Measurements from ENCODE around the gene CENPX.
A peak's percentile ranks its signal among the peaks of the same experiment; 100 is the strongest.

Gene CENPX

GRCh38 chr17:82058855-82059249, 36.2 kb upstream of the CENPX start:
- Mint-ChIP-seq H3K4me3 (no peak overlapping the region), H3K27me3 (no peaks in the 10 kb centered on the region), H3K9me3 (no peaks in the 10 kb centered on the region), H3K4me1 (ENCODE audit: low read depth) (peaks cover 5% of the 10 kb centered on the region), H3K36me3 (ENCODE audit: low read depth) (peaks cover 92% of the 10 kb centered on the region), H3K27ac (peak overlapping the region; percentile 8)
- no peak for DNase-seq

- Mint-ChIP-seq H3K27me3 (no peaks in the 10 kb centered on the region), H3K4me1 (ENCODE audit: low read depth) (peaks cover 10% of the 10 kb centered on the region), H3K9me3 (no peaks in the 10 kb centered on the region), H3K27ac (peak overlapping the region; percentile 41), H3K4me3 (no peak overlapping the region), H3K36me3 (ENCODE audit: low read depth) (peaks cover 92% of the 10 kb centered on the region)
- DNase-seq = no peak
These were observed 35.7 kb upstream of the CENPX start for GRCh38 chr17:82058230-82058854.

GRCh38 chr17:82056729-82057621, 34.3 kb upstream of the CENPX start:
- H3K27me3 Mint-ChIP-seq = no peaks in the 10 kb centered on the region
- no peaks in the 10 kb centered on the region for H3K9me3 Mint-ChIP-seq
- H3K4me1 Mint-ChIP-seq (ENCODE audit: low read depth) = peaks cover 15% of the 10 kb centered on the region
- peaks cover 83% of the 10 kb centered on the region for H3K36me3 Mint-ChIP-seq (ENCODE audit: low read depth)
- H3K27ac Mint-ChIP-seq = no peak overlapping the region
- H3K4me3 Mint-ChIP-seq = no peak overlapping the region
- no peak for DNase-seq

GRCh38 chr17:82055965-82056728, 33.5 kb upstream of the CENPX start:
- H3K9me3 Mint-ChIP-seq = no peaks in the 10 kb centered on the region
- H3K4me1 Mint-ChIP-seq (ENCODE audit: low read depth) = peaks cover 15% of the 10 kb centered on the region
- H3K27me3 Mint-ChIP-seq = no peaks in the 10 kb centered on the region
- H3K36me3 Mint-ChIP-seq (ENCODE audit: low read depth) = peaks cover 76% of the 10 kb centered on the region
- DNase-seq = no peak
- H3K27ac Mint-ChIP-seq = peak overlapping the region; percentile 47
- H3K4me3 Mint-ChIP-seq = no peak overlapping the region

GRCh38 chr17:82055023-82055964, 32.6 kb upstream of the CENPX start:
- H3K4me1 Mint-ChIP-seq (ENCODE audit: low read depth) = peaks cover 21% of the 10 kb centered on the region
- no peaks in the 10 kb centered on the region for H3K27me3 Mint-ChIP-seq
- peak overlapping the region; percentile 47 for H3K27ac Mint-ChIP-seq
- no peak overlapping the region for H3K4me3 Mint-ChIP-seq
- no peak for DNase-seq
- H3K9me3 Mint-ChIP-seq = no peaks in the 10 kb centered on the region
- peaks cover 69% of the 10 kb centered on the region for H3K36me3 Mint-ChIP-seq (ENCODE audit: low read depth)

GRCh38 chr17:82054351-82055022, 31.8 kb upstream of the CENPX start:
- H3K27me3 Mint-ChIP-seq = no peaks in the 10 kb centered on the region
- peaks cover 63% of the 10 kb centered on the region for H3K36me3 Mint-ChIP-seq (ENCODE audit: low read depth)
- H3K4me3 Mint-ChIP-seq = no peak overlapping the region
- H3K27ac Mint-ChIP-seq = peak overlapping the region; percentile 47
- H3K9me3 Mint-ChIP-seq = no peaks in the 10 kb centered on the region
- no peak for DNase-seq
- peaks cover 24% of the 10 kb centered on the region for H3K4me1 Mint-ChIP-seq (ENCODE audit: low read depth)

GRCh38 chr17:82053556-82054263, 31.0 kb upstream of the CENPX start:
- peaks cover 58% of the 10 kb centered on the region for H3K36me3 Mint-ChIP-seq (ENCODE audit: low read depth)
- no peak for DNase-seq

GRCh38 chr17:82053130-82053529, 30.5 kb upstream of the CENPX start:
- Mint-ChIP-seq H3K27ac (peak overlapping the region; percentile 77), H3K4me1 (ENCODE audit: low read depth) (peaks cover 24% of the 10 kb centered on the region), H3K4me3 (peak overlapping the region; percentile 89), H3K36me3 (ENCODE audit: low read depth) (peaks cover 54% of the 10 kb centered on the region), H3K27me3 (no peaks in the 10 kb centered on the region), H3K9me3 (no peaks in the 10 kb centered on the region)
- DNase-seq = no peak

More at GRCh38 chr17:82053556-82054263, 31.0 kb upstream of the CENPX start:
- Mint-ChIP-seq H3K27ac (peak overlapping the region; percentile 77), H3K9me3 (no peaks in the 10 kb centered on the region), H3K4me3 (peak overlapping the region; percentile 89), H3K27me3 (no peaks in the 10 kb centered on the region), H3K4me1 (ENCODE audit: low read depth) (peaks cover 24% of the 10 kb centered on the region)

GRCh38 chr17:82052638-82053059, 30.0 kb upstream of the CENPX start:
- Mint-ChIP-seq H3K27ac (peak overlapping the region; percentile 77), H3K9me3 (no peaks in the 10 kb centered on the region), H3K4me1 (ENCODE audit: low read depth) (peaks cover 24% of the 10 kb centered on the region), H3K27me3 (no peaks in the 10 kb centered on the region), H3K36me3 (ENCODE audit: low read depth) (peaks cover 51% of the 10 kb centered on the region), H3K4me3 (peak overlapping the region; percentile 89)
- no peak for DNase-seq

GRCh38 chr17:82051776-82052637, 29.3 kb upstream of the CENPX start, which contains the start of the genes GPS1 and RFNG:
Gene GPS1 (plus strand): TSS chr17:82051898. CDS start chr17:82051932, 34 bp downstream.
Gene RFNG (minus strand): TSS chr17:82051811. CDS start chr17:82051766, 45 bp downstream.
- peaks cover 53% of the 10 kb centered on the region for H3K36me3 Mint-ChIP-seq (ENCODE audit: low read depth)

GRCh38 chr17:82050761-82051641, 28.3 kb upstream of the CENPX start:
- Mint-ChIP-seq H3K36me3 (ENCODE audit: low read depth) (peaks cover 44% of the 10 kb centered on the region), H3K27me3 (no peaks in the 10 kb centered on the region), H3K9me3 (no peaks in the 10 kb centered on the region), H3K27ac (peak overlapping the region; percentile 89), H3K4me1 (ENCODE audit: low read depth) (peaks cover 28% of the 10 kb centered on the region), H3K4me3 (peak overlapping the region; percentile 86)
- DNase-seq = no peak

More at GRCh38 chr17:82051776-82052637, 29.3 kb upstream of the CENPX start, which contains the start of the genes GPS1 and RFNG:
- H3K9me3 Mint-ChIP-seq = no peaks in the 10 kb centered on the region
- H3K27ac Mint-ChIP-seq = peak within 1 kb of the TSS; percentile 89
- no peaks in the 10 kb centered on the region for H3K27me3 Mint-ChIP-seq
- peak; percentile 90 for DNase-seq
- H3K4me1 Mint-ChIP-seq (ENCODE audit: low read depth) = peaks cover 28% of the 10 kb centered on the region
- peak within 1 kb of the TSS; percentile 89 for H3K4me3 Mint-ChIP-seq

All from activated T-cell treated with anti-CD3 and anti-CD28 coated beads, Interleukin-2, amount 50 U/mL, for 24 hours (primary cell).